Epidermal melanocyte (primary cell): Measurements from ENCODE around the gene CSTPP1.

Source experiments
- DNase-seq: peaks from one replicate; pipeline ENCODE4 v3.0.0; 2011; ENCODE audit warnings: low spot score; ENCODE audit not compliant: insufficient read length

CSTPP1 gene

GRCh38 chr11:47156951-47157350 lies 220.4 kb downstream of the CSTPP1 start:
- DNase-seq, result no peak

GRCh38 chr11:47157805-47158204 lies 221.2 kb downstream of the CSTPP1 start:
- DNase-seq, result no peak

- no peak for DNase-seq
Measured at GRCh38 chr11:47158242-47158641, 221.7 kb downstream of the CSTPP1 start.

GRCh38 chr11:47160753-47161133 lies 224.2 kb downstream of the CSTPP1 start:
- no peak for DNase-seq

- DNase-seq, result peak; percentile 72
Measured at GRCh38 chr11:47161134-47161854, 224.7 kb downstream of the CSTPP1 start.

GRCh38 chr11:47161890-47162289 lies 225.3 kb downstream of the CSTPP1 start:
- DNase-seq, result no peak

GRCh38 chr11:47162426-47162825 lies 225.9 kb downstream of the CSTPP1 start:
- DNase-seq, result no peak

GRCh38 chr11:47163193-47163592 lies 226.6 kb downstream of the CSTPP1 start:
- no peak for DNase-seq

- no peak for DNase-seq
Measured at GRCh38 chr11:47163898-47164297, 227.3 kb downstream of the CSTPP1 start.

- DNase-seq, result no peak
Measured at GRCh38 chr11:47164321-47164720, 227.8 kb downstream of the CSTPP1 start.

- DNase-seq, result no peak
Measured at GRCh38 chr11:47165253-47165840, 228.8 kb downstream of the CSTPP1 start.

- no peak for DNase-seq
Measured at GRCh38 chr11:47166368-47166767, 229.8 kb downstream of the CSTPP1 start.

GRCh38 chr11:47171061-47171838 lies 234.7 kb downstream of the CSTPP1 start:
- DNase-seq, result no peak

GRCh38 chr11:47171856-47172255 lies 235.3 kb downstream of the CSTPP1 start:
- no peak for DNase-seq

GRCh38 chr11:47172740-47173336 lies 236.3 kb downstream of the CSTPP1 start:
- DNase-seq, result no peak

GRCh38 chr11:47175746-47176327 lies 239.3 kb downstream of the CSTPP1 start:
- no peak for DNase-seq

GRCh38 chr11:47176328-47177228 lies 240.0 kb downstream of the CSTPP1 start, which contains the start of gene ARFGAP2:
Gene ARFGAP2 (minus strand): TSS chr11:47176879. CDS start chr11:47176853, 26 bp downstream.
- peak; percentile 100 for DNase-seq

- peak; percentile 79 for DNase-seq
Measured at GRCh38 chr11:47177229-47177845, 240.8 kb downstream of the CSTPP1 start.

- DNase-seq, result no peak
Measured at GRCh38 chr11:47177846-47178245, 241.3 kb downstream of the CSTPP1 start.

- no peak for DNase-seq
Measured at GRCh38 chr11:47178316-47178715, 241.8 kb downstream of the CSTPP1 start.
